Lung (tissue), 12 donors: Measurements from ENCODE around the gene LRRC56. TPM values are rescaled to one million over a fixed set of nuclear protein-coding genes. Genes with fewer than 3 reads are reported as not detected.

Experiments
- ATAC-seq: fragments of 200-7000 bp; cut with Tn5 transposase; one replicate; pipeline ENCODE4 v1.9.1; 2020; ENCODE audit warnings: moderate number of reproducible peaks; ENCODE audit not compliant: insufficient read depth, low FRiP score
- DNase-seq, 3 donors: peaks; one replicate each; pipeline ENCODE4 v3.0.0-alpha.2; 2013 to 2017
- H3K27ac ChIP-seq, 2 donors: one replicate each; pipeline ENCODE4 v1.5.1; 2013; ENCODE audit warnings: mild to moderate bottlenecking in 2 of 2, moderate library complexity in 2 of 2, control low read depth in 1 of 2, inconsistent platforms in 1 of 2, low read depth in 1 of 2, low read length in 1 of 2
- H3K27me3 ChIP-seq, 3 donors: one replicate each; pipeline ENCODE4 v1.5.1; 2013; ENCODE audit warnings: low read length in 2 of 3; ENCODE audit not compliant: control insufficient read depth in 3 of 3, insufficient read depth in 3 of 3
- H3K36me3 ChIP-seq, 4 donors: one replicate each; pipeline ENCODE4 v1.5.1; 2013; ENCODE audit warnings: low read length in 4 of 4, mild to moderate bottlenecking in 1 of 4, moderate library complexity in 1 of 4; ENCODE audit not compliant: control insufficient read depth in 4 of 4, insufficient read depth in 4 of 4
- H3K4me1 ChIP-seq, 5 donors: one replicate each; pipeline ENCODE4 v1.5.1; 2013; ENCODE audit warnings: low read length in 5 of 5, mild to moderate bottlenecking in 2 of 5, moderate library complexity in 1 of 5; ENCODE audit not compliant: control insufficient read depth in 5 of 5, insufficient read depth in 5 of 5
- H3K4me3 ChIP-seq: one replicate; pipeline ENCODE4 v1.5.1; 2013; ENCODE audit warnings: mild to moderate bottlenecking, control low read depth, moderate library complexity
- H3K9ac ChIP-seq, 2 donors: one replicate each; pipeline ENCODE4 v1.5.1; 2013; ENCODE audit warnings: low read length in 2 of 2, control low read depth in 1 of 2; ENCODE audit not compliant: insufficient read depth in 1 of 2
- H3K9me3 ChIP-seq, 4 donors: one replicate each; pipeline ENCODE4 v1.5.1; 2013; ENCODE audit warnings: low read length in 3 of 4, mild to moderate bottlenecking in 1 of 4, moderate library complexity in 1 of 4; ENCODE audit not compliant: control insufficient read depth in 4 of 4, insufficient read depth in 3 of 4
- WGBS, 2 donors: extraction: QIAGEN DNeasy Blood & Tissue Kit; methylation state at CpG; one replicate each; pipeline ENCODE4 v1.1.7; 2013; 5-methylcytosine and 5-hydroxymethylcytosine counted together
- polyA plus RNA-seq, 2 donors: library from polyadenylated mRNA; stranded (reverse); fragments of 200-250 nt; gene quantifications; one replicate each; pipeline ENCODE4 v1.2.1, GENCODE V29; 2013
- total RNA-seq, 2 donors: library from RNA; depleted of rRNA in 1 of 2; stranded (reverse); fragments of >200 nt in 1 of 2; gene quantifications; one replicate each; pipeline ENCODE4 v1.2.1, GENCODE V29; 2014 to 2021
- TF ChIP-seq, protein P1 (sequence below): IDR thresholded peaks from 2 replicates; pipeline ENCODE4 v1.5.1; 2012; ENCODE audit warnings: mild to moderate bottlenecking; ENCODE audit errors: control extremely low read depth, extremely low read depth
- donor health status: control.
- donor health status: control.
- donor health status: Bipolar disorder and iron deficiency.
- donor health status: healthy.
- donor health status: DM: yes; HTN: yes; CAD: no.

Gene LRRC56
- total and polyA plus RNA-seq, 4 donors: 3.4 to 11.7 (median 4.7) TPM

DNA sequence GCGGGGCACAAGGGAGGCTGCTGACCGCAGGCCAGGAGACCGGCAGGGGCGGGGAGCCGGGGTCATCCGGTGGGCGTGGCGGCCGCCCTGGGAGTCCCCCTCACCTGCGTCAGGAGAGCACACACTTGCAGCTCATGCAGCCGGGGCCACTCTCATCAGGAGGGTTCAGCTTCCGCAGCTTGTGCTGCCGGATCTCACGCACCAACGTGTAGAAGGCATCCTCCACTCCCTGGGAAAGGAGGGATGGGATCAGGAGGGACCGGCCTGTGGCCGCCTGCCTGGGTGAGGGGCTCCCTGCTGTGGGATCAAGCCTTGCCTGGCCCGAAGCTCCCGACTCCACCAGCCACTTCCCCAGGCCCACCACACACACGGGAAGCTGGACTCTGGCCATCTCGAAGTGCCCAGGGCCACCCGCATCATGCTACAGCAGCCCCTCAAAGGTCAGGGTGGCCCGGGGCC lies 4.8 kb upstream of the LRRC56 start:
- Histone ChIP-seq H3K27ac (no peak overlapping the region), H3K9ac (no peak overlapping the region), H3K4me1 (peaks cover 0 to 20% (median 13%) of the 10 kb centered on the region in 5 donors), H3K36me3 (peaks cover 0 to 30% (median 3%) of the 10 kb centered on the region in 4 donors), H3K9me3 (peaks cover 0 to 2% (median 0%) of the 10 kb centered on the region in 4 donors), H3K4me3 (no peak overlapping the region), H3K27me3 (peaks cover 0 to 5% (median 4%) of the 10 kb centered on the region in 3 donors)
- 79 to 94% methylated on average over 22 to 23 of the region's 23 CpGs for WGBS, 2 donors
- DNase-seq (no peak), ATAC-seq (no peak)
- TF ChIP-seq, protein P1, sequence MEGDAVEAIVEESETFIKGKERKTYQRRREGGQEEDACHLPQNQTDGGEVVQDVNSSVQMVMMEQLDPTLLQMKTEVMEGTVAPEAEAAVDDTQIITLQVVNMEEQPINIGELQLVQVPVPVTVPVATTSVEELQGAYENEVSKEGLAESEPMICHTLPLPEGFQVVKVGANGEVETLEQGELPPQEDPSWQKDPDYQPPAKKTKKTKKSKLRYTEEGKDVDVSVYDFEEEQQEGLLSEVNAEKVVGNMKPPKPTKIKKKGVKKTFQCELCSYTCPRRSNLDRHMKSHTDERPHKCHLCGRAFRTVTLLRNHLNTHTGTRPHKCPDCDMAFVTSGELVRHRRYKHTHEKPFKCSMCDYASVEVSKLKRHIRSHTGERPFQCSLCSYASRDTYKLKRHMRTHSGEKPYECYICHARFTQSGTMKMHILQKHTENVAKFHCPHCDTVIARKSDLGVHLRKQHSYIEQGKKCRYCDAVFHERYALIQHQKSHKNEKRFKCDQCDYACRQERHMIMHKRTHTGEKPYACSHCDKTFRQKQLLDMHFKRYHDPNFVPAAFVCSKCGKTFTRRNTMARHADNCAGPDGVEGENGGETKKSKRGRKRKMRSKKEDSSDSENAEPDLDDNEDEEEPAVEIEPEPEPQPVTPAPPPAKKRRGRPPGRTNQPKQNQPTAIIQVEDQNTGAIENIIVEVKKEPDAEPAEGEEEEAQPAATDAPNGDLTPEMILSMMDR: no peak

DNA sequence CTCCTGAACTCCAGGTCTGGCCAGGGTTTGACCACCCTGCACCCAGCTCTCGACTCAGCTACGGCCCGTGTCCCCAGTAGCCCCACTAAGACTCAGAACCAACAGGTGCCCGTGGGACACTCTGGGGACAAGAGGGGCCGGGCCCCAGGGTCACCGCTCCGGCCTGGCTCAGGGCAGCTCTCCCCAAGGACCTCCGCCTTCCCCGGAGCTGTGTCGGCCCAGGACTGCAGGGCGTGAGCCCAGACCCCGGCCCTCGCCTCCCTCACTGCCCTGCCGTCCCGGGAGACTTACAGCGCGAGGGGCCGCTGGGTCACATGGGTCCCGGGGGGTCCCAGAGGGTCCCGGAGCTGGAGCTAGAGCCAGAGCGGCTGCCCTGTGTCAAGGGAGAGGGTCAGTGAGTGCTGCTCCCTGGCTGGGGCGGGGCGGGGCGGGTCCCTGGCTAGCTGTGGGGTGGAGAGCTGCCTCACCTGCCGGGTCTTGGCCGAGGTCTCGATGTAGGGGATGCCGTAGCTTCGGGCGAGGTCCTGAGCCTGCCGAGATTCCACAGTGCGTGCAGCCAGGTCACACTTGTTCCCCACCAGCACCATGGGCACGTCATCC lies 4.2 kb upstream of the LRRC56 start:
- no peak overlapping the region for H3K4me3 ChIP-seq
- peaks cover 0 to 10% (median 9%) of the 10 kb centered on the region in 3 donors for H3K27me3 ChIP-seq
- 92 to 96% methylated on average over 30 to 33 of the region's 33 CpGs for WGBS, 2 donors
- TF ChIP-seq, protein P1: no peak
- H3K9me3 ChIP-seq: peaks cover 0 to 2% (median 0%) of the 10 kb centered on the region in 4 donors
- DNase-seq (no peak), ATAC-seq (no peak)
- H3K36me3 ChIP-seq: peaks cover 0 to 30% (median 3%) of the 10 kb centered on the region in 4 donors
- peaks cover 0 to 23% (median 13%) of the 10 kb centered on the region in 5 donors for H3K4me1 ChIP-seq
- H3K27ac ChIP-seq: no peak overlapping the region
- H3K9ac ChIP-seq: no peak overlapping the region

DNA sequence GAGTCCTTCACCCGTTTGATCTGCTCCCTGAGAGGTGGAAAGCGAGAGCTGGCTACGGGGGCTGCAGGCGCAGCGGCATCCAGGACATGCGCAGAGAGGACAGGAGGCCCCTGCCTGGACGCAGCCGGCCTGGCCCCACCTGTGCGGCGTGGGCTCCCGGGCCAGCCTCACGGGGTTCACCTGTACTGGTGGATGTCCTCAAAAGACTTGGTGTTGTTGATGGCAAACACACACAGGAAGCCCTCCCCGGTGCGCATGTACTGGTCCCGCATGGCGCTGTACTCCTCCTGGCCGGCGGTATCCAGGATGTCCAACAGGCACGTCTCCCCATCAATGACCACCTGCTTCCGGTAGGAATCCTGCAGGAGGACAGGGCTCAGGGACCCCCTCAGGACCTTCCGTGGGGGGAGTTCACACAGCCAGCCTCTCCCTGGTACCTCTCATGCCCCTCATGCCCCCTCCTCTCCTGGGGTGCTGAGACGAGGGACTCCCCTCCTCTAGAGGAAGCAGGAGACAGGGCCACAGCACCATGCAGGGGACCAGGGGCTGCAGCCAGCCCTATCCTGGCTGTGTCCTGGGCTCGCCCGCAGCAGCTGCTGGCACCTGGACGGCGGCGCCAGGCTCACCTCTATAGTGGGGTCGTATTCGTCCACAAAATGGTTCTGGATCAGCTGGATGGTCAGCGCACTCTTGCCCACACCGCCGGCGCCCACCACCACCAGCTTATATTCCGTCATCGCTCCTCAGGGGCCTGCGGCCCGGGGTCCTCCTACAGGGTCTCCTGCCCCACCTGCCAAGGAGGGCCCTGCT lies 3.5 kb upstream of the LRRC56 start:
- no peak overlapping the region for H3K27ac ChIP-seq
- TF ChIP-seq, protein P1: no peak
- H3K4me1 ChIP-seq: peaks cover 0 to 23% (median 9%) of the 10 kb centered on the region in 5 donors
- peaks cover 0 to 2% (median 0%) of the 10 kb centered on the region in 4 donors for H3K9me3 ChIP-seq
- DNase-seq (no peak), ATAC-seq (no peak)
- no peak overlapping the region for H3K4me3 ChIP-seq
- 94 to 95% methylated on average over 35 to 37 of the region's 37 CpGs for WGBS, 2 donors
- peaks cover 0 to 30% (median 3%) of the 10 kb centered on the region in 4 donors for H3K36me3 ChIP-seq
- no peak overlapping the region for H3K9ac ChIP-seq
- peaks cover 0 to 11% (median 10%) of the 10 kb centered on the region in 3 donors for H3K27me3 ChIP-seq
